HG03342 (cell line): Measurements from ENCODE around the gene CCNJ.

ENCODE experiments used
- ATAC-seq: cut with Tn5 transposase; IDR thresholded peaks from one replicate; pipeline ENCODE4 v1.9.1; 2021; ENCODE audit warnings: mild to moderate bottlenecking, moderate library complexity; ENCODE audit not compliant: unreplicated experiment

The CCNJ gene

GRCh38 chr10:96053985-96054384, 10.6 kb downstream of the CCNJ start:
- ATAC-seq: no peak

- no peak for ATAC-seq
These were observed 13.4 kb downstream of the CCNJ start for GRCh38 chr10:96056787-96057186.

- no peak for ATAC-seq
These were observed 17.8 kb downstream of the CCNJ start for GRCh38 chr10:96061232-96061631.

GRCh38 chr10:96072674-96073073, 29.3 kb downstream of the CCNJ start:
- no peak for ATAC-seq

GRCh38 chr10:96073722-96074121, 30.3 kb downstream of the CCNJ start:
- no peak for ATAC-seq

DNA sequence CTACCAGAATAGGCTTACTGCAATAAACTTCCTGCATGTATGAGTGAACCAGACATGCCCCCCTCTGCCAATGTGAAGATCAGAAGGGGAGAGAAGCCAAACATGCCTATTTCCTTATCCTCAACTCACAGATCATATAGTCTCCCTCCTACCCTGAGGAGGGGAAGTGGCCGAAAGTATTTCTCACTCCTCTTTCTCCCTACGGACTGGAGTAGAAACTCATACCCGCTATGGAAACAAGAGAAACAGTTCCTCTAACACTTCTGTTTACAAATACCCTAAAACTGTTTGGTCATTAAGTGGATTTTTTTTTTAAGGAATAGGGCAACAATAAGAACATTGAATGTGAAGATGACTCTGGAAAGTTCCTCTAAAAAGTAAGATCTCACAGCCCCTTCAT, 31.4 kb downstream of the CCNJ start:
- no peak for ATAC-seq

- ATAC-seq: no peak
These were observed 32.6 kb downstream of the CCNJ start for GRCh38 chr10:96075977-96076376.

DNA sequence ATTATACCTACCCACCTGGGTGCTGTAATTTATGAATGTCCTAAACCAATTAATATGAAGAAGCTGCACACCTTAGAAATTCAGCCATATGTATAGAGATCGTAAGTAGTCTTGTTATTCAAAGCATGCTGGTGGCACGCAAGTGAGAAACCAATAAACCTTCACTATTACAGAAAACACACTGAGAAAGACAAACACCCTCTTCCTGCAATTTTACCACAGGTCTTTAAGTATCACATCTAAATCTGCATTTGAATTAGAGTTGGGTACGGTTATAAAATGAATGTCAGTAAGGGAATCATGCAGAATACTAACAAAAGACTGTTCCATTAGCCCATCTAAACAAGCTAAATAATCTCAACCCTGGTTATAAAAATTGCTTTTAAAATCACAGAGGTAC, 33.8 kb downstream of the CCNJ start:
- no peak for ATAC-seq

DNA sequence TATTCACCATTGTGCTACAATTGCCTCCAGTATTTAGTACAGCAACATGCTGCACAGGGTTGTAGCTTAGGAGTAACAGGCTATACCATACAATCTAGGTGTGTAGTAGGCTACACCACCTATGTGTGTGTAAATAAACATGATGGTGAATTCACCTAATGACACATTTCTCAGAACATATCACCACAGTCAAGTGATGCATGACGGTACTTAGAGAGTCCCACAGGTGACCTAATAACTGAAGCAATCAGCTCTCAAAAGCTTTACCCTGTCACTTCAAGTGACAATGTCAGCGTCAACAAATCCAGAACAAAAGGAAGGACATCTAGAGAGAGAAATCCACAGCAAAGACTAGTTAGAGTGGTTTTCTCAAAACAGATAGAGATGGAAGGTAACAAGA, 38.8 kb downstream of the CCNJ start:
- no peak for ATAC-seq

GRCh38 chr10:96082748-96083147, 39.4 kb downstream of the CCNJ start:
- ATAC-seq: no peak

- no peak for ATAC-seq
These were observed 45.7 kb downstream of the CCNJ start for GRCh38 chr10:96089116-96089515.

GRCh38 chr10:96089670-96090462, 46.5 kb downstream of the CCNJ start:
- ATAC-seq: peak; percentile 87

- no peak for ATAC-seq
These were observed 47.0 kb downstream of the CCNJ start for GRCh38 chr10:96090463-96090800.

GRCh38 chr10:96092999-96093767, 49.8 kb downstream of the CCNJ start:
- no peak for ATAC-seq

DNA sequence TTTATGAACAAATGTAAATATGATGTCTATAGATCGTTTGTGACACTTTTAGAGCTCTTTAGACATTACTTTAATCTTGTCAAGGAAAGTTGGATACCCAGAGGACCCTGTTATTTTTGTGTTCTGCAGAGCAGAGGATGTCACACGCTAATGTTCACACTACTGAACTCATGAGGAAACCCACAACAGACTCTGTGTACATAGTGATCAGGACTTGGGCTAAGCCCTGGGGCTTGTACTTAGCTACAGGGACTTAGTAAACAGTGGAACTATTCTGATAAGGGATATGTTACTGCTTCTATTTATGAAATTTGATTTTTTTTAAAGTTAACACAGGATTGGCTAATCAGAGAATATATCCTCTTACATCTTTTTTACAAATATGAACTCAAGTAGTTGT, 50.6 kb downstream of the CCNJ start:
- ATAC-seq: no peak

DNA sequence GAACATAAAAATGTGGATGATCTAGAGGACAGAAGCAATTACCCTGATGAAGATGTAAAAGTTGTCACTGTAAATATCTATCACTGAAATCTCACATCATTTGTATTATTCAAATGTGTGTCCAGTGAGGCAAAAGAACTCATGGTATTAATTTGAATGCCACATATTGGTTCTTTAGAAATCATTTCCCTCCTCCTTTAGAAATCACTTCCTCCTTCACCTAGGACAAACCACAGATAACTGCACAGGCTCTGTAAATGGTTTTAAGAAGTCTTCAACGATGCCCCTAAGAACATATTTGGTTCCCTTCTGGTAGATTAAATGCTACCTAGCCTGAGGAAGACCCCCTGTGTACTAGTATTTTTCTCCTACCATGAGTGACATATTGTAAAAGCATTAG, 53.6 kb downstream of the CCNJ start:
- ATAC-seq: no peak

- no peak for ATAC-seq
These were observed 54.5 kb downstream of the CCNJ start for GRCh38 chr10:96097865-96098264.

- ATAC-seq: no peak
These were observed 64.2 kb downstream of the CCNJ start for GRCh38 chr10:96107623-96108038.
